ENCODE measurements around the gene PRIMA1.

PRIMA1 gene

DNA sequence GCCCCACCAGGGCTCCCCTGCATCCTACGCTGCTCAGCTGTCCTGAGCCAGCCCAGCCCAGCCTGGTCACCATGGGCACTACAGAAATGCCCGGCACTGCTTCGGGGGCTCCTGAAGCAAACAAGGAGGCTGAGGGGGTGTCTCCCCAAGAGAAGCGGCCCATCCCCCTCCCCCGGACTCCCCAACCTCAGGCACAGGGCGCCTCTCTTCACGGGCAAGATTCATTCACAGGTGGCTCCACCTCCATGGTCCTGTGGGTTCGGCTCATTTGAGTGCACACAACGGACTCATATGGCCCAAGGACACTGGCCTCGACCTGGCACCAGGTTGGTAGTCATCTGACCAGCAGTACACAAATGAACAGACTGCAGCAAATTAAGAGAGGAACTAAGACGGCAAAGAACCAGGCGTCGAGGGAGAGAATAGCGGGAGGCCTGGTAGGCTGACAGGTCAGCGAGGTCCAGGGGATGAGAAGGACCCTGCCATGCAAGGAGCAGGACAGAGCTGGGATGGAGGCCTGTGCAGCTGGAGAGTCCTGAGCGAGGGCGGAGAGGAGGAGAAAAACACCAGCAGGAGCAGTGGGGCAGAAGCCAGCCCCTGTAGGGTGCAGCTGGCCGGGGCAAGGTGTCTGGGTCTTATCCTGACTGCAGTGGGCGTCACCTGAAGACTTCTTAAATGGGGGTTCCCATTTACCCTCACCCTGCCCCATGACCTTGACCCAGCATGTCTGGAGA lies 60.2 kb downstream of the PRIMA1 start:
- no peak for DNase-seq

DNA sequence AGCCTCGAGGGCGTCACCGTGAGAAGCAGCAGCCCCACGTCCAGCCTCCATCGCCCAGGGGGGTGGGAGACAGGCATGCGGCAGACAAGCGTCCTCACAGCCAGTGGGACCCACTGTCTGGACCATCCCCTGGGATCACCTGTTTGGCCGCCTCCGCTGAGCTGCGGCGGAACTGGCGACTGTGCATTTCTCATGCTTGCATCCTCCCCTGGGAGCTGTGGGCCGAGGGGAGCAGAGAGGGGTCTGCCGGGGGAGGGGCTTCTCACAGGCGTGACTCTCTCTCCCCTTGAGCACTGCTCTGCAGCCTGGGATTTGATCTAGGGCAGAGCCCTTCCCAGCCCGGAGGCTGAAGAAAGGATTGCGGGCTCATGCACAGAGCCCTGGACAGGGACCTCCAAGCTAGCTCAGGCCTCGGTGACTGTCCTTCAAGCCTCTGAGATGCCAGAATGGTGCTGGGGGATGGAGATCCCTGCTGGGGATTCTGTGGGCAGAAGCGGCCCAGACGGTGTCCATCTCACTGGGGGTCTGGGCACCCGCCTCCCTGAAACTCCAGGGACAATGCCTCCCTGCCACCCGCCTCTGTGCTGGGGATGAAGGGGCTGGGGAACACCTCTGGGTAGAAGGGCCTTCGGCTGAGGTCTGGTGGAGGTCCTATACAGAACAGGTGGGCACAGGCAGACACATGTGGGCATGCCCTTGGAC lies 61.1 kb downstream of the PRIMA1 start:
- no peak for DNase-seq

DNA sequence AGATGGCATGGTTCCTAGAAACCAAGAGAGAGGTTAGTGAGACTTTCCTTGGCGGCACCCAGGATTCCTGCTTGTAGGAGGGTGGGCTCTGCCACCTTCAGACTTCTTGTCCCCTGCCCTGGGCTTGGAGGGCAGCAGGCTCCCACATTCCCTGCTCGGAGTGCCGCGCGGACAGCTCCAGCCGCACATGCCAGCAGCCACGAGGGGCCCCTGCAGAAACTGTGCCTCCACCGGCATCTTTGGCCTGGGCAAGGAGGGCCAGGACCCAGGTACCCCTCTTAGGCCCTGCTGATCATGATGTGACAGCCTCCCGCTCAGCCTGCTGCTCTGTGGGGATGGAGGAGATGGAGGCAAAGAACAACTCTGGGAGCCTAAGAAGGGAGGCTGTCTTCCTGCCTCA lies 62.3 kb downstream of the PRIMA1 start:
- DNase-seq: no peak

DNA sequence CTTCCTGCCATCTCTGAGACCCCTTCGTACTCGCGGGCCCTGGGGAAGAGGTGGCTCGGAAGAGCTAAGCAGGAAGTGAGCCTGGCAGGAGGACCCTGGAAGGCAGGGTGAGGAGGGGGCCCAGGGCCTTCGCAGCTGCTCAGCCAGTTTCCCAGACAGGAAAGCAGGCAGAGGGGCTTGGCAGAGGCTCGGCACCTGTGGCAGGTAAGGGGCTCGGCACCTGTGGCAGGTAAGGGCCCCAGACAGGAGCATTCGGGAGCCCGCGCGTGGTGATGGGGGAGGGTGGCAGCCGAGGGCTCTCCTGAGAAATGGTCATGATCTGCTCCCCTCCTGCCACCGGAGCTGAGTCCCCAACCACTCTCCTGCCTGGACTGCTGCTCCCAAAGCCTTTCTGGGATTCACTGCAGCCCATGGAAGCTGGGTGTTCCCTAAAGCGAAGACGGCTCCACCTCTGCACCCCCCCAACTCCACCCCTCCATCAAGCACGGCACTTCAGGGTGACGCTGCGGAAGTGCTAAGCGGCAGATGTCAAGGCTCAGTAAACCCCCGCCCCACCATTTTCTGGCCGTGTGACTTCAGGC lies 63.2 kb downstream of the PRIMA1 start:
- no peak for DNase-seq

DNA sequence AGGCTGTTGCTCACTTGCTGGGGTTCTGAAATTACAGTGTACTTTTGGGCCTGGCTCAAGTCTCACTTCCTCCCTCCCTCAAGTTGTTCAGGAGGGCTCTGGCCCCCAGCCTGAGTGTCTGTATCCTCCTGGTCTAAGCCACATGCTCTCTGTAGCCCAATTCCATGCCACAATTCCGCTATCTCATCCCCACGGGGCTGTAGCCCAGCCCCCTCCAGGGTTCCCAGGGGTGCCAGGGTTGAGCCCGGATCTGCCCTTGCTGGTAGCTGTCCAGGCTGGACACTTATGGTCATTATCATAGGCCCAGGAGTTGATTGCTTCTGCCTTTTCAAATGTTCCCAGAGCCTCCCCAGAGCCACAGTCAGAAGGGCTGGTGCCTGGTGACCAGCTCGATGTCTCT lies 65.3 kb downstream of the PRIMA1 start:
- DNase-seq: no peak

DNA sequence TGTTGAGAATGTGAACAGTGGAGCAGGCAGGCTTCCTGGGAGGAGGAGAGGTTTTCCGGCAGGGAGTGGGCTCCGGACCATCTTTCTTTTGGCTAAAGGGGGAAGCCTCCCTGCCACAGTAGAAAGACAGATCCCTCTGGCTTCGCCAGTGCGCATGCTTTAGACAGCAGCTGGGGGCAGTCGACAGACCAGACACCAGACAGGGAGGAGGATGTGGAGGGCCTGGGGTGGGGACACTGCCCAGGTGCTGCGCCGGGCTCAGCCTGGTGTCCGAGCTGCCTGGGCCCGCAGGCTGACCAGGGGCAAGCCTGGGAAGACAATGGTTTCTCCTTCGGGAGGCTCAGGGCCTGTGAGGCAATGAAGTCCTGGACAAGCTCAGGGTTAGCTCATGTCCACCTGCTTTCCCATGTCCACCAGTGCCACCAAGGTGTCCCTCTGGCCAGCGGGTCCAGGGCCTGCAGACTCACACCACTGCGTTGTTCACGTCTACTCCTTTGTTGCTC lies 67.3 kb downstream of the PRIMA1 start:
- no peak for DNase-seq

DNA sequence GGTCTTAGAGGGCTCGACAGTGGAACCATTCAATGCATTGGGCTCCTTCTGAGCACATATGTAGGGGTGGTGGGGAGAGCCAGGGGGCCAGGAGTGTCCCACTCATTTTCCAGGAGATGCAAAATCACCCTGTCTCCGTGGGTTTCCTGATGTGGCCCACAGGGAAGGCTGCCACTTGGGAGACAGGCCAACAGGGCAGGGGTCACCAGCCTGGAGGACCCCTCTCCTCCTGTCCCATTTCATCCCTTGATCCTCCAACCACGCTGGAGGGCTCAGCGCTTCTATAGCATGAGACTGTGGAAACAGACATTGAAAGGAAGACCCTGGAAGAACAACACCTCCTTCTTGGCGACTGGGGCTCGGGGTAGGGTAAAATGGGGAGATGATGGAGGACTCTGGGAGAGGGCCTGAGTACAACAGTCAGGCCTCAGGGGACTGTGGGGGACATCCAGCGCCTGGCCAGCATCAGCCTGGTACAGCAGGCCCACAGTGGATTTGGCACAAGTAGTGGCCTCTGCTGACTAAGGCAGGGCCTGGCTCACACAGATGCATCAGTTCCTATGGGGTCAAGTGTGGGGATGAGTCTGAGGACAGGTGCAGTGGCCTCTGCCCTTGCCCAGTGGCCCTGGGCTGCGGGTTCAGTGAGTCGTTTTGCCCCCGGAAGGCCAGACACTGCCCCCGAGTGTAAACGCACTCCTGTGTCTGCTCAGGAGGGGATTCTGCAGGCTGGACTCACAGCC lies 68.0 kb downstream of the PRIMA1 start:
- no peak for DNase-seq

DNA sequence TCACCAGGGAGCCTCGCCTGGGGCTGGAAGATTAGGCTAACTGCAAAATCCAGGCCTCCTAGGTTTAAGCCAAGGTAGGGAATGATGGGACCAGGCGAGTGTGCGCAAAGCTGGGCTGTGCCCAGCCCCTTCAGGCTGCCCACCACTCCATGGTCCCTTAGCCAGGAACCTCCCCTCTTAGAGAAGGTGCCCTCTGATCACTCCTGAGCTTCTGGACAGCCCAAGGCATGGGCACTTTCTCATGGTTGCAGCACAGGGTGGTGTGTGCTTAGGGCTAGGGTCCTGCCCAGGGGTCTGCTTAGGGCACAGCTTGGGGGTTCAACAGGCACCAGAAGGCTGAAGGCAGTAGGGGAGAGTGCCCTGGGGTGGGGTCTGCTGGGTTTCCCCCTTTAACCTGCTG lies 69.0 kb downstream of the PRIMA1 start:
- no peak for DNase-seq

DNA sequence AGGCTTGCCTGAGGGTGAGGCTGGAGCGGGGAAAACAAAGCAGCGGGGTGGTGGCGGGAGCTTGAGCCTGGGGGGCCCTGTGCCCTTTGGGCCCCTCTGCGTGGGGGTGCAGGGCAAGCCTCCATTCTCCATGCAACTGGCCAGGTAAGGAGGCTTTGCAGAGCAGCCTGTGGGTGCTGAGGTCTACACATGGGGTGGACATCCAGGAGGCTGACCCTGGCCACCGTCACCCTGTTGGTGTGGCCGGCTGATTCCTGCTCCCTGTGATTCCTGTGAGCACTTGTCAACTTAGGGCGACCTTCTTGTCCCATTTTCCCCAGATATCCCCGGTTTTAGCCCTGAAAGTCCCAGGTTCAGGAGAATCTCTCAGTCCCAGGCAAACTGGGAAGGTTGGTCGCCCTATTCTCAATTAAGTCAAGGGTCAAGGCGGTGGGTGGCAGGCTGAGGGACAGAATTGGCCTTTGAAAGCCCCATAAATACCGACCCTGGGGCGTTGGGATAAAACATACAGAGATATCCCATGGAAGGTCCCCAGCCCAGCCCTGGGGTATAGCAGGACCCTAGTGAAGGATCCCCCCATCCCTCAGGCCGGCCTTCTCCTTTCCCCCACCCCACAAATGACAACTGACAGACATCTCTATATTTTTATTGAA lies 70.5 kb downstream of the PRIMA1 start:
- no peak for DNase-seq

DNA sequence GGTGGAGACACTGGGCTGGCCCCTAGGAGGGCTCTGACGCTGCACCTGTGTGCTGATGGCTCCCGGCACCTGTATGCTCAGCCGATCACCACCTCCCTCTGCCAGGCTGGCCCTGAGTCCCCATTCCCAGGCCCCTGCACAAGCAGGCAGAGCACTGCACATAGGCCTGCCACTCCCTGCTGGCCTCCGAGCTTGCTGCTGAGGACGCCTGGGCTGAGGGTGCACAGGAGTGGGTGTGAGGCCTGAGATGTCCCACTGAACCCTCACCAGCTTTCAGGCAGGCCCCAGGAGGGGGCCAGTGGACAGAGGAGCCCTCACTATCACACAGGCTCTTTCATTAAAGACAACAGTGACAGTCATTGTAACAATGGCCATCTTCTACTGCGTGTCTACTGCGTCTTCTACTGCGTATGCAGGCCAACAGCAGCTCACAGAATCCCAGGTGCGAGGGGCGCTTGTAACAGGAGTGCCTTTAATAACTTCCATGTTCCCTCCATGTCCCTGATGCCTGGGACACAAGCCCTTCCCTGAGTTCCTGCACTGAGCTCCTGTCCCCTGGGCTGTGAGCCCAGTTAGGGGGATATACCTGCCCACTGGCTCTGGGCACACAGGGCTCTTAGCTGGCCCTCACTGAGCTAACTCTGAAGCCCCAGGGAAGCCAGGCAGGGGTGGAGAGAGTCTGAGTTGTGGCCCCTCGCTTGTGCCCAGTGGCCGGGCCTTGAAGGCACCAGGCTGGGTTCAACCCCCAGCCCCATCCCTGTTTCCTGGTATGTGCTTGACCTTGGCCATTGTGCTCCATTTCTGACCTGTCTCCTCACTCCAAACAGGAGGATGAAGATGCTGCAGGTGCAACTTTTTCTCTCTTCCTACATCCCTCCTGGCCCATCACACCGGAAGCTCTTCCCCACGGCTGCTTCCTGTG lies 71.3 kb downstream of the PRIMA1 start:
- no peak for DNase-seq

DNA sequence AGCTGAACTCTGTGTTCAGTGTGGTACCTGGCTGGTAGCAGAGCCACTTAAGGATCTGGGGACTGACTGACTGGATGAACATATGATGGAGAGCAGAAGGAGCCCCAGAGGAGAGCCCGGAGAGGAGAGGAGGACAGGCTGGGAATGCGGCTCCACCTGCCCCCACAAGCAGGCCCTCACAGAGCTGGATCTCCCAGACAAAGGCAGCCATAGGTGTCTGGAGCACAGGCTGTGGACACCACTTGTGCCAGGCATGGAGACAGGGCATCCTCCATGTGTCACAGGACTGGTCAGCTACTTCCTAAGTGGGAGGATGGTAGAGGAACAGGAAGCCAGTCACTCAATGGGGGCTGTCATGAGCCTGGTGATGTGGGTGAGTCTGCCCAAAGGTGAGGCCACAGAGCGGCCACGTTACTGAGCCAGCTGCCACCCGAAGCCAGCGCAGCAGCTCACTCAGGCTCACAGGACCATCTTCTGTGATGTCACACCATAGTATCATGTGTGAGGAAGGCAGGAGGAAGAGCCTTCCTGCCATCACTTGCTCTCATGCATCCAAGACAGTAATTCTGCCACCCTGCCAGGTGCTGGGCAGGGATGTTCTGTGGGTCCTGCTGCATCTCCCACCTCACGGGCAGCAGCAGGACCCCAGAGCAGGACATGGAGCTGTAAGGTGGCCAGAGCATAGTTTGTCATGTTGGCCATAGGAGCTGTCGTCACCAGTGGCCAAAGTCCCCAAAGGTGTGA lies 72.1 kb downstream of the PRIMA1 start:
- DNase-seq: no peak

DNA sequence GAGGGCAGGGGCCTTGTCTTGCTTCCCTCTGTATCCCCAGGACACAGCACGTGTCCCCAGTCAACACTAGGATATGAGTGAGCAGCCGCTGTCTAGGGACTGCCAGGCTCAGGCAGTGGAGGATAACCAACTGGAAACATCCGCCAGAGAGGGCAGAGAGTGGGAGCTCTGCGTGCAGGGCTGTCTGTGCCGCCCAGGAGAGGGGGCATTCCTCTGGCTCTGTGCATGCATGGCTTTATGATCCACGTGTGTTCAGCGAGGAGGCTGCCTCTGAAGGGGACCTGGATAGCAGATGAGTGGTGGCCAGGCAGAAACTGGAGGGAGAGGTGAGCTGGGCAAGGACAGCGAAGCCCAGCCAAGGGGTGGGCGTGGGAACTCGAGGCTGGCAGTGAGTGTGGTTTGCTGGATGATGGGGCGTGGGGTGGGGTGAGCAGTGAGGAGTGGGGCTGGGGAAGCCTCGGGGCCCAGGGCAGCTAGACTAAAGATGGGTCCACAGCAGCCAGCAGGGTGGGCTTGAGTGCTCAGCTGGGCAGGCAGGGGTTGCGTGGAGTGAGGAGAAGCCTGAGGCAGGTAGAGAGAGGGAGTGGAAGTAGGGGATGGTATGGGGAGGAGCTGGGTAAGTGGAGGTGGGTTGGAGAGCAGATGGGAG lies 72.9 kb downstream of the PRIMA1 start:
- DNase-seq: no peak

DNA sequence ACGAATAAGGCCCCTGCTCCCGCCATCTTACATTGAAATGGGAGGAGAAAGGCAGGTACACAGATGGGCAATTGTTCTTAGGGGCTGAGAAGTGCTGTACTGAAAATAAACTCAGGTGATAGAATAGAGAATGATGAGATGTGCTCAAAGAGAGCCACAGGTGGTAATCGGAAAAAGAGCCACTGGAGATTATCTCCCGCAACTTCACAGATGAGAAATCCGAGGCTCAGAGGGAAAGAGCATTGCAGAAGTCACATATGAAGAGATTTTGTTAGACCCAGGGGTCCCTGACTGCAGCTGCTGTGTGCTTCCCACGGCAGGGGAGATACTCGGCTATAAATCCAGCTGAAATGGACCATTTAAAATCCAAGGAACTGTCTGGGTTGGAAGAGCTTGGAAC lies 73.7 kb downstream of the PRIMA1 start:
- DNase-seq: no peak

DNA sequence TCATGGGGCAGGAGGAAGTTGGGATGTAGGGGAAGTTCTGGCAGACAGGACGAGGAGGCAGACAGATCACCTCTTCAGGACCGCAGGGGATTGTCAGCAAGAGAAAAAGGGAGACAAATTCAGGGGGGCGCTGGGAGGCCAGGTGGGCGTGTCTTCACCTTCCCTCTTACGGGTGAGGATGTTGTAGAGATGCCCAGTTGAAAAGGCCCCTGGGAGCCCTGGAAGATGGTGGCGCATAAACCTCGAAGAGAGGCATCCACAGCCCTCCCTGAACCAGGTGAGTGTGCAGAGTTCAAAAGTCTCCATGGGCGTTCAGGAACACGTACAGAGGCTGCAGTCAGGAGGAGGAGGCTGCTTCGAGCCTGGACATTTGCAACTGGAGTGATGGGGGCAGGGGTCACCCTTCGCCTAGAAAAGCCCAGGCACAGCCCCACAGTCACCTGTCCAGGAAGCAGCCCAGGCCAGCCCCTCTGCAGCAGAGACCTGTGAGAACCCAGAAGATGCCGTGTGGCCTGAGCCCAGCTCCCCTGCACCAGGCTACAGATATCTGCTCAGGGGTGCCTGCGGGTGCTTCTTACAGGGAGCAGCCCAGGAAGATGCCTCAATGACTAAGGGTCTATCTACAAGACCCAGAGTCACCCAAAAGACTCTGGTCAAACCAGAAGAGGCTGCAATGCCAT lies 74.4 kb downstream of the PRIMA1 start:
- DNase-seq: no peak

DNA sequence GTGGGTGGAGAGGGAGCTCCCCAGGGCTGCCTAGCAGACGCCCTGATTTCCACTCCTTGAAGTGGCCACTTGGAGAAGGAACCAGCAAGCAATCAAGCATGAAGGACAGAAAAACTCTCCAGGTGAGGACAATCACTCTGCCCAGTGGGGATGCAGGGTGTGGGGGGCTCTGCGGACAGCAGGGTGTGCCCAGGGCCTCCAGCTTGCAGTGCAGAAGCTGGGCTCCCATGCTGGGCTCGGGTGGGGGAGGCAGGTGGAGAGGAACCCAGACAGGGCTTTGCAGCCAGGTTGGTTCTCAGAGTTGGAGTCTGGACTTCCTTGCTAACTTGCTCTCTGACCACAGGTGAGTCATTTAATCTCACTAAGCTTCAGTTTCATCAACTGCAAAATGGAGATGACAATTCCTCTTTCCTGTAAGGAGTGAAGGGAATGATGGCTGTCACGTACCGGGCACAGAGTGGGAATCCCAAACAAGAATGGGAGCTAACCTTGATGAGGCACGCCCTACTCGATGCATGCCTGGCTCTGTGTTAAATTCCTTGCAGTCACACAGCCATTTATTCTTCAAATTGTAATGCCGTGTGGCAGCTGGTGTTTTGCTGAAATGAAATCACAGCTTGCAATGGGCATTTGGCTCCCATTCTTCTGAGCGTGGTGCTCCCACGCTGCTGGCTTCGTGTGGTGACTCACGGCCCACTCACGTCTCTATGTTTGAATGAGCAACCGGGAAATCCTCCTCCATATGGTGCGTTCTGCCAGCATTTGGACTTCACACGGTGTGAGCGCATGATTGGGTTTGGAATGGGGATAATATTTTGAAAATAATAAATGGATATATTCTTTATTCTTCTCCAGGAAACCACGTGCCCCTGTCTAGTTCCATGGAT lies 75.2 kb downstream of the PRIMA1 start:
- no peak for DNase-seq

DNA sequence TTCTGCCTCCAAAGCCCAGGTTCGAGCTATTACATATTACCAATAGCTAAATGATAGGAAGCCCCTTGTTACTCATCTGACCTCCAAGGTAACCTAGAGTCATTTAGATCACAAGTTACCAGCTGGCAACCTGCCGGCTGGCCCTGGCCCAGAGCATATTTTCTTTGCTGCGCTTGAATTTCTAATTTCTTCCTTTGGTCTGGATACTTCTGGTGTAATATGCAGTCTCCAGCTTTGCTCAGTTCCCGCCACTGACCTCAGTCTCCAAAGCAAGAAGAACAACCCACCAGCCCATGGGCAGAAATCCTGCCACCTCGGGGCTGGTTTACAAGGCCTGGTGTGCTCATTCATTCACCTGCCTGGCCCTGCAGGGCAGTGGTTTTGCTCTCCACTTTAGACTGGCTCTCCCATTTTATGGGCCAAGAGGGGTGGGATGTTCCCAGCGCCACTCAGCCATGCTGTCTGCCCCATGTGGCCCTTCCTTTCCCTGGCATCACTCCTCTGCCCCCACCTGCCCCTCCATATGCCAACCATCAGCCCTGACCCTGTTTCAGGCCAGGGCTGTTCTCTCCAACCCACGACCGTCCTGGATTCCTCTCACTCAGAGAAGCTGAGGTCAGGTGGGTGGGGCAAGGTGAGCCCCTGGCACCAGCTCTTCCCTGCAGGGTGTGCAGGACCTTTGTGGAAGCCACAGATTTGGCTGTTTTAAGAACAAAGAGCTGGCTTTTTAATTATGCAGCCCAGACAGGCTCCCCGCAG lies 76.0 kb downstream of the PRIMA1 start:
- DNase-seq: no peak

DNA sequence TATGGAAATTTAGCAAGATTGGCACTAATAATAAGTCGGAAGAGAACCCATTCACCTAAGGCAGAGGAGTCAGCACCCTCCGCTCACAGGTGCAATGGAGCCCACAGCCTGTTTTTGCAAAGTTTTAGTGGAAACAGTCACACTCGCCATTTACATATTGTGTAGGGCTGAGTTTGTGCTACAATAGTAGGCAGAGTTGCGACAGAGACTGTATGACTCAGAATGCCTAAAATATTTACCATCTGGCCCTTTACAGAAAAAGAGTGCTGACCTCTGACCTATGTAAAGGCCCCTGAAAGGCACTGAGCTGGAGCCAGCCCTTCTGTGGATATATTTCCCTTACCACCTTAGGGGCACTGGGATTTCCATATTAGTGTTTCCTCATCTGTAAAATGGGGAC lies 79.0 kb downstream of the PRIMA1 start:
- DNase-seq: no peak

DNA sequence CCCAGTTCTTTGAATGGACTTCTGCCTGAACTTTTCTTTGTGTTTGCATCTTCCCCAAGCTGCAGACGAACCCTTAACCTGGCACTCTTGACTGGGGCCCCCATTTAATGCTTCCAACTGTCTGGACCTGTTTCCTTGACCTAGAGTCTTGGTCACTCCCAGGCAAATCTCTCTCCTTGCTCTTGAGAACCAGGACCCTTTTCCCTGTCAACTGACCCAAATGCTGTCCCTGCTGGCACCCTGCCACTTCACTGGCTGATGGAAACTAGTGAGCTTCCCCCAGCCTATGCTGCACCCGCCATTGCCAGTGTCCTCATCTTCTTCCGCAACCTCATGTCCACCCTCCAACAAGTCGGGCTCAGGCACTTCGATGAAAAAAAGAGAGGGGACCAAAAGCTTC lies 79.5 kb downstream of the PRIMA1 start:
- DNase-seq: no peak

All from NCI-H2107 (cell line).